Fibroblast of gingiva (primary cell): Measurements from ENCODE around the gene GLRX.
"Not testable (repeated sequence)": the region's sequence is repeated elsewhere in the genome, so short reads cannot be mapped to it uniquely, and the experiment has no call there.

Source experiments
- DNase-seq: peaks from one replicate; pipeline ENCODE4 v3.0.0-alpha.2; 2011; ENCODE audit warnings: low read depth

The GLRX gene, protein sequence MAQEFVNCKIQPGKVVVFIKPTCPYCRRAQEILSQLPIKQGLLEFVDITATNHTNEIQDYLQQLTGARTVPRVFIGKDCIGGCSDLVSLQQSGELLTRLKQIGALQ

GRCh38 chr5:95822542-95823181 lies at the start of gene GLRX:
TSS of gene GLRX (minus strand) at chr5:95822726. CDS start at chr5:95822662, 64 bp downstream.
- peak; percentile 98 for DNase-seq

GRCh38 chr5:95871146-95871806 lies 48.8 kb upstream of the GLRX start:
- no peak for DNase-seq

- DNase-seq = no peak
Observed at GRCh38 chr5:95870105-95870672, 47.7 kb upstream of the GLRX start.

DNA sequence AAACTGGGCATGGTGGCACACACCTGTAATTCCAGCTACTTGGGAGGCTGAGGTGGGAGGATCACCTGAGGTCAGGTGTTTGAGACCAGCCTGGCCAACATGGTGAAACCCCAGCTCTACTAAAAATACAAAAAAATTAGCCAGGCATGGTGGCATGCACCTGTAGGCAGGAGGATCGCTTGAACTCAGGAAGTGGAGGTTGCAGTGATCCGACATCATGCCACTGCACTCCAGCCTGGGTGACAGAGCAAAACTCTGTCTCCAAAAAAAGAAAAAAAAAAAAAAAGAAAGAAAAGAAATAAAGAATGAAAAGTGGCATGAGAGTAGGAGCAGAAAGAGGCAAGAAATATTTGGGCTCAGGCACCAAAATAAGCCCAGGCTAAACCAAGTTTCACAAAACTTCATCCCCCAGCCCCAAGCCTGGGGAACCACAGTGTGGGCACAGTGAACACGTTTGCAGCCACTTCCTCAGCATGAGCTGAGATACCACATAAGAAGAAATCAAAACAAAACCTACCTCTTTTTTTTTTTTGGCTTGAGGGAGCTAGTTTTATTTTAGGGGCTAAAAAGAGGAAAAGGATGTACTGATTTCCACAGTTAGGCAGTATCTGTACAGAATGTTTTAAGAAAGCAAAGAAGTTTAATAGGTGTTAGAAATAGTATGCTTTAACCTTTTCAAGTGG lies 46.8 kb upstream of the GLRX start:
- DNase-seq = not testable (repeated sequence)

DNA sequence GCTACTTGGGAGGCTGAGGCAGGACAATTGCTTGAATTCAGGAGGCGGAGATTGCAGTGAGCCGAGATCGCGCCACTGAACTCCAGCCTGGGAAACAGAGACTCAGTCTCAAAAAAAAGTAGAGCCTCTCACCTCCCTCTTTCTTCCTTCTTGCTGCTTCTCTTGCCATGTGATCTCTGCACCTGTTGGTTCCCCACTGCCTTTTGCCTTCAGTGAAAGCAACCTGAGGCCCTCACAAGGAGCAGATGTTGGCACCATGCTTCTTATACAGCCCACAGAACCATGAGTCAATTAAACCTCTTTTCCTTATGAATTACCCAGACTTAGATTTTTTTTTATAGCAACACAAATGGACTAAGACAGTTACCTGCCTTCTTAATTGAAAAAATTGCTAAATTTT lies 45.6 kb upstream of the GLRX start:
- no peak for DNase-seq

- no peak for DNase-seq
Observed at GRCh38 chr5:95866435-95867040, 44.0 kb upstream of the GLRX start.

DNA sequence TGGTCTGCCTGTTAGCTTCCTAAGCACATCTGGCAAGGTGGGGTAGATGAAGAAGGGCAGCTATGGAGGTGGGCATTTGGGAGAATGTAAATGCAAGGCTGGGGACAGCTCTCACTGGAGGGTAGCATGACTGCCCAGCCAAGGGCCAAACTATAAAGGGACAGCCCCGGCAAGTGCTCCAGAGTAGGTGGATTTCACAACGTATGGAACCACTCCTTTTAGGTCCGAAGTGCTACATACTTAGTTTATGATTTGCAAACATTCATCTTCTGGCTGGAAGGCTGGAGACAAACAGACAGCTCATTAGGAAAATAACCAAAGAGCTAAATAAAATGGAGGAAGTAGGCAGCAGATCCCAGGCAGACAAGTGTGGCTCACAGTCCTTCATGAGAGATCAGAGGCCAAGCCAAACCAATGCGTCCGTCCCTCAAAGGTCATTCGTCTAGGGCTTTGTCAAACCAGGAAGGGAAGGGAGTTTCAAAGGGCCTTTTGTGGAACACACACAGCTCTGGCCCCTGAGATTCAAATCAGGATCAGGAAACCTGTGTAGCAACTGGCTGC lies 42.5 kb upstream of the GLRX start:
- DNase-seq = no peak

- DNase-seq = no peak
Observed at GRCh38 chr5:95864456-95864855, 41.9 kb upstream of the GLRX start.

GRCh38 chr5:95863383-95863757 lies 40.8 kb upstream of the GLRX start:
- DNase-seq = peak; percentile 93

GRCh38 chr5:95862671-95863382 lies 40.3 kb upstream of the GLRX start:
- DNase-seq = no peak

GRCh38 chr5:95861864-95862561 lies 39.5 kb upstream of the GLRX start:
- no peak for DNase-seq

DNA sequence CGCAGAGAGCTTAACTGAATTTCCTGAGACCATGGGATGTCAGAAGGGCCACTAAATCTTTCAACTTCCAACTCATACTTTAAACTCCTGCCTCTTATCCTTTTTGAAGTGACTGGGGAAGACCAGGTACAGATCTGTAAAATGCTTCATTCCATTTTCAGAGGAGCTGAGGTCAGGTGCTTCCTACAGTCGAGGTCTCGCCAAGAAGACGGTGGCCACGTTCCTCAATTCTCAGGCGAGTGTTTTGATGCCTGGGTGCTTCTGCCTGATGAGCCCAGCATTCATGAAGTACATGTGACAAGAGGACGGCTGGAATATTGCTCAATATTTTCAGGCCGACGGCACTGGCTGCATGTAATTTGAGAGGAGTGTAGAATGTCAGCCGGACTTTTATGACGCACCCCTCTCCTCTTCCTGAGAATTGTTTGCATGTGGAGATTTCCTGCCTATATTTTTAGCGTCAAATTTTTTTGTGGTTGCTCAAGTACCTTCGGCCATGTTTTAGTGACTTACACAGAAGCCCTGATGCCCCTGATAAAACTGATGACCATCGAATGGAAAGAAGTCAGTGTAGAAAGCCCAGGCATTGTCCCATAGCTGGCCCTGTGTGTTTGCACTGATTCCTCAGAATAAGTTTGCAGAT lies 38.8 kb upstream of the GLRX start:
- peak; percentile 99 for DNase-seq

- DNase-seq = no peak
Observed at GRCh38 chr5:95859661-95860060, 37.1 kb upstream of the GLRX start.

GRCh38 chr5:95858661-95859595 lies 36.4 kb upstream of the GLRX start:
- peak; percentile 98 for DNase-seq

- DNase-seq = peak; percentile 77
Observed at GRCh38 chr5:95858023-95858461, 35.5 kb upstream of the GLRX start.

DNA sequence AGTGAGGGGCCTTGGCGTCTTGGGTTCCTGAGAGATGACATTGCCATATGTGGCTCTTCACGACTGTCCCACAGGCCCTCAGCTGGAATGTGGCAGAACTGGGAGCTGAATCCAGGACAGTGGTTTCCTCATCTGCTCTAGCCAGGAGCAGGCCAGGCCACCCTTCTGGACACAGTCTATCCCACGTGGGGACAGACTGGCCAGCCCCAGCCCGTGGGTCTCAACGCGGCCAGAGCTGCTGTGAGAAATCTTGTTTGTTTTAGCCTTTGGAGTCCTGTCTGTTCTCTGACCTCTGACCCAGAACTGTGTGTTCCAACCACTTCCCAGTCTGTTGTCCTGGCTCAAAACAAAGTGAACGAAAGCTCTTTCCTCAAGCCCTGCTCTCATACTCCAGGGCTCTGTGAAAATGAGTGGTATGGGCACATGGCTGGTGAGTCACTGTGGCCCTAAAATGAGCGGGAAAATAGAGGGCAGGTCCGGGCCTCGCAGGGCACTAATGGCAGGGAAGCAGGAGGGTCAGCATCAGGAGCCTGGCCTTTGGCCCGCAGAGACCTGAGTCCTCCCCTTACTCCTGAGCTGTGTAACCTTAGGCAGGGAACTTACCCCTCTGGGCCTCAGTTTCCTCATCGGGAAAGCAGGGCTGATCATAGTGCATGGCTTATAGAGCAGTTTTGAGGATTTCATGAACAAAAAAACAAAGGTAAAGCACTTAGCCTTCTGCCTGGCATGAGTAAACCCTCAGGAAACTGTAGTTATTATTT lies 34.8 kb upstream of the GLRX start:
- DNase-seq = peak; percentile 94

- DNase-seq = no peak
Observed at GRCh38 chr5:95856501-95856981, 34.0 kb upstream of the GLRX start.

- DNase-seq = no peak
Observed at GRCh38 chr5:95853490-95853889, 31.0 kb upstream of the GLRX start.
